HL-60/S4 (cell line): Measurements from ENCODE around the gene BCL2L2.

Experiments used
- in situ Hi-C: fragments of 300-500 bp; cut with MboI; formaldehyde crosslinking; loops from 2 replicates; pipeline ENCODE4 v1.14.3; 2022; ENCODE audit warnings: low sequenced_read_pairs

The BCL2L2 gene

GRCh38 chr14:23299211-23299957, 7.2 kb upstream of the BCL2L2 start:
- in situ Hi-C loops: no loop called here

- in situ Hi-C loops: no loop called here
These were observed 6.5 kb upstream of the BCL2L2 start for GRCh38 chr14:23299986-23300686.

- in situ Hi-C loops: no loop called here
These were observed 5.9 kb upstream of the BCL2L2 start for GRCh38 chr14:23300687-23301223.

GRCh38 chr14:23301288-23301968, 5.2 kb upstream of the BCL2L2 start:
- in situ Hi-C loops: no loop called here

- in situ Hi-C loops: no loop called here
These were observed 4.7 kb upstream of the BCL2L2 start for GRCh38 chr14:23301969-23302289.

GRCh38 chr14:23302290-23303225, 4.1 kb upstream of the BCL2L2 start, which contains the start of gene PPP1R3E:
Gene PPP1R3E, minus strand, starts transcription at chr14:23302859. Its CDS starts 283 bp downstream, at chr14:23302576.
- in situ Hi-C loops: no loop called here

- in situ Hi-C loops: no loop called here
These were observed 505 bp downstream of the BCL2L2 start for GRCh38 chr14:23307146-23307530.

- in situ Hi-C loops: no loop called here
These were observed 1.3 kb downstream of the BCL2L2 start for GRCh38 chr14:23307687-23308644.

- in situ Hi-C loops: no loop called here
These were observed 2.2 kb downstream of the BCL2L2 start for GRCh38 chr14:23308721-23309445.

GRCh38 chr14:23310546-23310945, 3.9 kb downstream of the BCL2L2 start:
- in situ Hi-C loops: no loop called here

- in situ Hi-C loops: no loop called here
These were observed 9.7 kb downstream of the BCL2L2 start for GRCh38 chr14:23316300-23316699.

- in situ Hi-C loops: no loop called here
These were observed 13.3 kb downstream of the BCL2L2 start for GRCh38 chr14:23319746-23320583.

GRCh38 chr14:23320584-23321571, 14.2 kb downstream of the BCL2L2 start, which contains the start of gene PABPN1:
Gene PABPN1, plus strand, starts transcription at chr14:23321457. Its CDS starts 13 bp downstream, at chr14:23321470.
- in situ Hi-C loops: no loop called here

GRCh38 chr14:23321572-23322547, 15.2 kb downstream of the BCL2L2 start:
- in situ Hi-C loops: no loop called here
